GM12878 (cell line): ENCODE data around the gene SLC9C1. TPM values are rescaled to one million over a fixed set of nuclear protein-coding genes. Genes with fewer than 3 reads are reported as not detected.

Experiments used
- ATAC-seq: fragments of 200-7000 bp; cut with Tn5 transposase; 3 replicates; pipeline ENCODE4 v1.9.1; 2020; ENCODE audit warnings: mild to moderate bottlenecking, moderate library complexity
- BruUV-seq: library from RNA; stranded (reverse); fragments of 400-500 nt; replicated peaks from 2 replicates; lab custom pipeline; 2021; lab: Mats Ljungman, UMichigan
- CTCF ChIA-PET: fragments of 300-600 bp; sonication (Branson Sonifier 250); formaldehyde crosslinking; extraction: SDS; loops from one replicate; lab custom pipeline; 2021; ENCODE audit warnings: inconsistent platforms; lab: Yijun Ruan, JAX
- POLR2A ChIA-PET: fragments of 350-600 bp; formaldehyde crosslinking; extraction: SDS; loops from one replicate; lab custom pipeline; 2021; ENCODE audit warnings: inconsistent platforms; lab: Charles Lee
- RAD21 ChIA-PET: fragments of 300-600 bp; sonication (Branson Sonifier 250); formaldehyde crosslinking; loops from one replicate; lab custom pipeline; 2023; ENCODE audit warnings: antibody characterized with exemption; ENCODE audit not compliant: unreplicated experiment; lab: Charles Lee
- SMC1A ChIA-PET: fragments of 300-600 bp; sonication (Branson Sonifier 250); formaldehyde crosslinking; loops from one replicate; lab custom pipeline; 2023; ENCODE audit not compliant: unreplicated experiment, uncharacterized antibody; lab: Charles Lee
- DNase-seq: peaks from one replicate; pipeline ENCODE4 v3.0.0-alpha.2; 2011; ENCODE audit warnings: low read depth, low spot score
- FAIRE-seq: peaks from 3 replicates; lab custom pipeline; 2011; peaks lifted over from hg19 to GRCh38; lab: Jason Lieb, UNC
- H2AFZ ChIP-seq: 2 replicates; pipeline ENCODE4 v1.6.0; 2011; ENCODE audit warnings: low read depth, low read length, control low read depth; ENCODE audit not compliant: control insufficient read depth
- H3K27ac ChIP-seq: 2 replicates; pipeline ENCODE4 v1.5.1; 2011; ENCODE audit warnings: control low read depth; ENCODE audit not compliant: control insufficient read depth, insufficient read depth
- H3K27me3 ChIP-seq, 2 experiments: replicated peaks in 1 of 2; 2 replicates each; pipeline versions ENCODE4 v1.6.0 to v1.6.1; 2011; ENCODE audit warnings: low read length in 1 of 2; ENCODE audit not compliant: control insufficient read depth in 2 of 2, insufficient read depth in 2 of 2
- H3K36me3 ChIP-seq, 2 experiments: 2 replicates each; pipeline ENCODE4 v1.5.1; 2011; ENCODE audit warnings: low read length in 1 of 2; ENCODE audit not compliant: control insufficient read depth in 2 of 2, insufficient read depth in 2 of 2
- H3K4me1 ChIP-seq: 2 replicates; pipeline ENCODE4 v1.6.1; 2011; ENCODE audit warnings: mild to moderate bottlenecking, low read length, moderate library complexity, mixed read lengths; ENCODE audit not compliant: control insufficient read depth, insufficient read depth
- H3K4me2 ChIP-seq: 2 replicates; pipeline ENCODE4 v1.6.0; 2011; ENCODE audit warnings: control low read depth; ENCODE audit not compliant: control insufficient read depth, insufficient read depth
- H3K4me3 ChIP-seq: fragments of 200-600 bp; sonication (generic); 2 replicates; pipeline ENCODE4 v1.5.1; 2016
- H3K79me2 ChIP-seq: 2 replicates; pipeline ENCODE4 v1.6.0; 2011; ENCODE audit warnings: low read length; ENCODE audit not compliant: control insufficient read depth, insufficient read depth
- H3K9ac ChIP-seq: 2 replicates; pipeline ENCODE4 v1.8.0; 2011; ENCODE audit warnings: low read length, control low read depth, mixed read lengths; ENCODE audit not compliant: control insufficient read depth, insufficient read depth
- H3K9me3 ChIP-seq: replicated peaks from 3 replicates; pipeline ENCODE4 v1.5.1; 2011; ENCODE audit warnings: mild to moderate bottlenecking, low read length; ENCODE audit not compliant: control insufficient read depth, insufficient read depth
- H4K20me1 ChIP-seq: 2 replicates; pipeline ENCODE4 v1.6.0; 2011; ENCODE audit not compliant: control insufficient read depth, insufficient read depth
- ATF2 ChIP-seq: IDR thresholded peaks from 2 replicates; pipeline ENCODE4 v1.6.1; 2012; ENCODE audit warnings: low read length, inconsistent platforms
- ATF7 ChIP-seq: fragments of 450-650 bp; IDR thresholded peaks from 2 replicates; pipeline ENCODE4 v1.6.1; 2016; ENCODE audit warnings: low read depth, mild to moderate bottlenecking
- BACH1 ChIP-seq: fragments of 450-650 bp; IDR thresholded peaks from 2 replicates; pipeline ENCODE4 v1.6.1; 2017; ENCODE audit warnings: mild to moderate bottlenecking, borderline replicate concordance
- BHLHE40 ChIP-seq, 2 experiments: fragments of 450-650 bp in 1 of 2; IDR thresholded peaks; 2 replicates each; pipeline ENCODE4 v1.6.1; 2011 to 2017; ENCODE audit warnings: low read depth in 2 of 2, borderline replicate concordance in 1 of 2, improper control_type of control experiment in 1 of 2, low read length in 1 of 2, mild to moderate bottlenecking in 1 of 2
- CBX5 ChIP-seq: sonication (generic); IDR thresholded peaks from 2 replicates; pipeline ENCODE4 v1.6.1; 2016; ENCODE audit warnings: low read depth, moderate library complexity, mild to moderate bottlenecking, inconsistent platforms
- EGR1 ChIP-seq, 2 experiments: IDR thresholded peaks; 1 replicate in 1 of 2; 2 replicates in 1 of 2; pipeline ENCODE4 v1.6.1; 2011 to 2012; ENCODE audit warnings: low read depth in 2 of 2, low read length in 2 of 2, borderline replicate concordance in 1 of 2, mild to moderate bottlenecking in 1 of 2, moderate library complexity in 1 of 2
- ETV6 ChIP-seq, 2 experiments: fragments of 450-650 bp in 1 of 2; IDR thresholded peaks in 1 of 2; conservative IDR thresholded peaks in 1 of 2; 2 replicates each; pipeline ENCODE4 v1.6.1; 2014; ENCODE audit warnings: antibody characterized with exemption in 1 of 2, borderline replicate concordance in 1 of 2, low read depth in 1 of 2, mild to moderate bottlenecking in 1 of 2, moderate library complexity in 1 of 2
- FOXM1 ChIP-seq: IDR thresholded peaks from 2 replicates; pipeline ENCODE4 v1.6.1; 2012; ENCODE audit warnings: low read depth, mild to moderate bottlenecking, inconsistent platforms, low read length, moderate library complexity
- GATAD2B ChIP-seq: fragments of 450-650 bp; conservative IDR thresholded peaks from 2 replicates; pipeline ENCODE4 v1.6.1; 2017; ENCODE audit warnings: low read depth, mild to moderate bottlenecking, moderate library complexity
- HDAC2 ChIP-seq: fragments of 200-600 bp; sonication (generic); IDR thresholded peaks from 2 replicates; pipeline ENCODE4 v1.6.1; 2017
- JUNB ChIP-seq: IDR thresholded peaks from 2 replicates; pipeline ENCODE4 v1.6.1; 2016; ENCODE audit warnings: antibody characterized with exemption, mild to moderate bottlenecking
- MTA2 ChIP-seq: fragments of 450-650 bp; IDR thresholded peaks from 2 replicates; pipeline ENCODE4 v1.6.1; 2016; ENCODE audit warnings: low read depth, mild to moderate bottlenecking, moderate library complexity
- POU2F2 ChIP-seq: IDR thresholded peaks from 3 replicates; pipeline ENCODE4 v1.6.1; 2011; ENCODE audit warnings: low read depth, mild to moderate bottlenecking, low read length, borderline replicate concordance
- RCOR1 ChIP-seq: conservative IDR thresholded peaks from 2 replicates; pipeline ENCODE4 v1.6.1; 2012; ENCODE audit warnings: low read depth, low read length, improper control_type of control experiment
- SIN3A ChIP-seq: IDR thresholded peaks from 2 replicates; pipeline ENCODE4 v1.6.1; 2012; ENCODE audit warnings: low read depth, low read length, improper control_type of control experiment
- SIX5 ChIP-seq: IDR thresholded peaks from 2 replicates; pipeline ENCODE4 v1.6.1; 2011; ENCODE audit warnings: mild to moderate bottlenecking, low read depth, low read length, moderate library complexity; ENCODE audit not compliant: severe bottlenecking
- SREBF2 ChIP-seq: IDR thresholded peaks from 2 replicates; pipeline ENCODE4 v1.6.1; 2012; ENCODE audit warnings: mild to moderate bottlenecking, low read length
- TCF7 ChIP-seq: IDR thresholded peaks from 2 replicates; pipeline ENCODE4 v1.6.1; 2014; ENCODE audit warnings: antibody characterized with exemption, borderline replicate concordance
- ZNF217 ChIP-seq: fragments of 450-650 bp; IDR thresholded peaks from 2 replicates; pipeline ENCODE4 v1.6.1; 2017; ENCODE audit warnings: antibody characterized with exemption, mild to moderate bottlenecking
- WGBS: methylation state at CpG from one replicate; pipeline ENCODE4 v1.1.6; 2016; ENCODE audit warnings: low lambda C conversion rate; ENCODE audit not compliant: insufficient replicate concordance, insufficient coverage; ENCODE audit errors: missing lambda C conversion rate; 5-methylcytosine and 5-hydroxymethylcytosine counted together
- in situ Hi-C: fragments of 300-500 bp; cut with MboI; formaldehyde crosslinking; loops from 9 replicates; pipeline ENCODE4 v1.14.3; 2018; ENCODE audit warnings: mixed read lengths
- intact Hi-C: fragments of 100-400 bp; cut with micrococcal nuclease; formaldehyde crosslinking; loops from one replicate; pipeline ENCODE4 v1.14.2; 2022; ENCODE audit not compliant: unreplicated experiment
- polyA plus RNA-seq, 11 experiments: library from polyadenylated mRNA; depleted of rRNA in 4 of 11; unstranded in 6 of 11; stranded (reverse) in 5 of 11; fragments of >200 nt; fragmentation: Nextera tagmentation in 4 of 11; fragmentation: Illumina TruSeq in 1 of 11; extraction: Ambion mirVana in 4 of 11; extraction: Trizol in 1 of 11; gene quantifications; 1 replicate in 1 of 11; 2 replicates in 10 of 11; pipeline versions ENCODE4 v1.2.1 to v1.2.3, GENCODE V29; 2011 to 2016; ENCODE audit warnings: inconsistent platforms in 2 of 11, missing spikeins in 2 of 11, low read depth in 1 of 11
- total RNA-seq, 4 experiments: library from RNA; depleted of rRNA in 3 of 4; stranded (reverse); fragments of >200 nt in 3 of 4; fragmentation: Illumina TruSeq in 1 of 4; extraction: Trizol in 1 of 4; gene quantifications; 2 replicates each; pipeline versions ENCODE4 v1.2.1 to v1.2.3, GENCODE V29; 2013 to 2021

SLC9C1 gene
- total and polyA plus RNA-seq, 10 of the 15 experiments (the other 5 are each of a cell fraction or from before 2014, with no cell fraction given), result not detected

- intact Hi-C loops, result loop anchor here (1.0 kb wide), 1 partner anchor 10 kb away; no protein-coding TSS in a partner anchor
- POLR2A ChIA-PET, result interaction anchor here (0.7 to 12.8 kb wide), 7 partner anchors 8 to 433 kb away, joined by 3 to 345 read pairs (median 3); partner anchors contain the start of gene CD200
- no TSS peak for BruUV-seq
- TF ChIP-seq ETV6 (conservative IDR thresholded peaks at IDR 0.05 in 1 of 2, IDR thresholded peaks at IDR 0.05 in 1 of 2; ENCODE audit: borderline replicate concordance in 1 of 2, low read depth in 1 of 2), result no peak; a peak in 1 of 4 replicates
- TF ChIP-seq ATF2, result no peak
- TF ChIP-seq GATAD2B, result peak; percentile 92
- 0 out of 2 replicates have a peak, but pooled peaks have one; percentile 27 for TF ChIP-seq ATF7
- no peak for TF ChIP-seq CBX5
- TF ChIP-seq ZNF217, result no peak
- TF ChIP-seq RCOR1, result no peak
- TF ChIP-seq SIN3A, result no peak
- no peak for TF ChIP-seq FOXM1
- no peak for TF ChIP-seq SIX5
- TF ChIP-seq JUNB, result no peak
- no peak; the same call in 1 of the 2 replicates for TF ChIP-seq MTA2
- TF ChIP-seq BACH1, result no peak
- no peak for TF ChIP-seq HDAC2
- no peak; the same call in 1 of the 2 replicates for TF ChIP-seq TCF7
- TF ChIP-seq SREBF2, result no peak
- TF ChIP-seq EGR1 (IDR thresholded peaks at IDR 0.05; ENCODE audit: borderline replicate concordance in 1 of 2, low read depth in 2 of 2, low read length in 2 of 2), result no peak
- TF ChIP-seq POU2F2, result peak; percentile 47; the same call in 1 of the 3 replicates
- TF ChIP-seq BHLHE40 (IDR thresholded peaks at IDR 0.05; ENCODE audit: borderline replicate concordance in 1 of 2, low read depth in 2 of 2, low read length in 1 of 2), result peak; percentile 26 to 34; a peak in 2 of 4 replicates
Measured at GRCh38 chr3:112127522-112128494, 166.2 kb downstream of the SLC9C1 start.

More at GRCh38 chr3:112127522-112128494, 166.2 kb downstream of the SLC9C1 start:
- peaks cover 50% of the 10 kb centered on the region for H3K4me1 ChIP-seq
- H3K4me3 ChIP-seq, result peak overlapping the region; percentile 78
- peak overlapping the region; percentile 95 for H3K4me2 ChIP-seq
- no peaks in the 10 kb centered on the region for H3K9me3 ChIP-seq
- ATAC-seq (peak; percentile 7), DNase-seq (peak; percentile 93), FAIRE-seq (peak; percentile 70)
- H3K36me3 ChIP-seq, result peaks cover 4 to 16% of the 10 kb centered on the region in 2 experiments; a peak in 2 of 4 replicates
- SMC1A ChIA-PET, result interaction anchor here (0.8 to 18.5 kb wide), 14 partner anchors 9 to 432 kb away, joined by 3 to 489 read pairs (median 6); partner anchors contain the start of genes BTLA, GCSAM and SLC9C1
- in situ Hi-C loops, result no loop called here
- CTCF ChIA-PET, result interaction anchor here (1.1 to 18.1 kb wide), 6 partner anchors 8 to 166 kb away, joined by 3 to 226 read pairs (median 6); partner anchors contain the start of gene SLC9C1
- RAD21 ChIA-PET, result interaction anchor here (0.8 to 17.9 kb wide), 12 partner anchors 9 to 370 kb away, joined by 3 to 457 read pairs (median 5); no protein-coding TSS in a partner anchor
- H3K9ac ChIP-seq, result peak overlapping the region; percentile 98
- H3K27ac ChIP-seq, result peak overlapping the region; percentile 99
- no peaks in the 10 kb centered on the region for H4K20me1 ChIP-seq
- WGBS, result 31% methylated on average over 10 of the region's 10 CpGs
- H2AFZ ChIP-seq, result no peak overlapping the region
- H3K79me2 ChIP-seq, result peaks cover 96% of the 10 kb centered on the region
- H3K27me3 ChIP-seq, result no peaks in the 10 kb centered on the region
